ENCODE results near the gene SH3D19. TPM values are rescaled to one million over a fixed set of nuclear protein-coding genes. Genes with fewer than 3 reads are reported as not detected.
"Not testable (repeated sequence)": the region's sequence is repeated elsewhere in the genome, so short reads cannot be mapped to it uniquely, and the experiment has no call there.

SH3D19 gene
- total RNA-seq, 1 donor from 2014 or later = 86.6 TPM

DNA sequence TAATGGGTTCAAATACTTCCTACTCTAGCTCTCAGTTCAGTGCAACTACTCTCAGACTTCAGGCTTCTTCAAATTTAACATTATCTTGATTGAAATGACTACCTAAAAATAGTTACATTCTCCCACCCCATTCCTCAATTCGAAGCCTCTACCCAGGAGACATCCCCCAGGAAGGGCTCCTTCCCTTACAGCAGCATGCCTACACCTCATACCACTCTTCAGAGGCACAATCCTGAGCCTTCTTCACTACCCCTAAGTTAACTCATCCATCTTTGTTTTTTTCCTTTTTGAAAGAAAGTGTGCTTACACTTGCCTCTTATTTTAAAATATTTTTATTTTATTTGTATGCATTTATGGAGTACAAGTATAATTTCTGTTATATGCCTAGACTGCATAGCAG is 65.7 kb downstream of the SH3D19 start:
- Histone ChIP-seq H3K36me3 (no peaks in the 10 kb centered on the region), H3K4me3 (no peak overlapping the region), H3K27ac (no peak overlapping the region), H3K4me1 (no peaks in the 10 kb centered on the region), H3K27me3 (ENCODE audit: low read depth) (no peaks in the 10 kb centered on the region), H3K9me3 (no peaks in the 10 kb centered on the region)
- intact Hi-C loops (cut with DNase I) = no loop called here
- DNase-seq (no peak), ATAC-seq (no peak)
- no peak for TF ChIP-seq CTCF (IDR thresholded peaks at IDR 0.05)

DNA sequence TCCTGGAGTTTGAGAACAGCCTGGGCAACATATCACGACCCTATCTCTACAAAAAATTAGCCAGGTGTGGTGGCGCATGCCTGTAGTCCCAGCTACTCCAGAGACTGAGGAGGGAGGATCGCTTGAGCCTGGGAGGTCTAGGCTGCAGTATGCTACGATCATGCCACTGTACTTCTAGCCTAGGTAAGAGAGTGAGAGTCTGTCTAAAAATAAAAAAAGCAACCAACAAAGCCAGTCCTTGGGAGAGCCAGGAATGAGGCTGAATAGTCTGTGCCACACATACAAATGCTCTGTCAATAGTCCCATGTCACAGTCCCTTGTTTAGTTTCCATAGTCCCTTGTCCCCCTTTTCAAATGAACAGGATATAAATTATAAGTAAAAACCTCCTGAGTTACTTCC is 67.7 kb downstream of the SH3D19 start:
- TF ChIP-seq CTCF (IDR thresholded peaks at IDR 0.05) = no peak
- Histone ChIP-seq H3K4me1 (no peaks in the 10 kb centered on the region), H3K36me3 (no peaks in the 10 kb centered on the region), H3K9me3 (no peaks in the 10 kb centered on the region), H3K27me3 (ENCODE audit: low read depth) (no peaks in the 10 kb centered on the region), H3K4me3 (no peak overlapping the region), H3K27ac (no peak overlapping the region)
- no peak for DNase-seq
- intact Hi-C loops (cut with DNase I) = no loop called here
- no peak for ATAC-seq

DNA sequence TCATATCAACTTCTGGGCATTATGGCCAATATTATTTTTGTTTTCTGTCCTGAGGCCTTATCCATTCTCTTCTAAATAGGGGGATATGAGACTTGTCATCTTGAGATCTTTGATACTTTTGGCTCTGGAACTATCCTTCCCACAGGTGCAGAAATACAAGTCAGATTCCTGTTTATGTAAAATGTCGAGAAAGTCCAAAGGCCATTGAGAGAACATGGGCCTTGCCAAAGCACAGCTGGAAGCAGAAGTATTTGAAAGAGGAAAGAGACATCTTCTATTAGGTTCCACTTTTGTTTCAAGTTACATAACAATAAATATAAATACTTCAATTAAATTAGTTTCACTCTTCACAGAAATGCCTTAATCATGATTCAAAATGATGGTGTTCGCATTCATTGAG is 69.3 kb downstream of the SH3D19 start:
- H3K9me3 ChIP-seq = no peaks in the 10 kb centered on the region
- no peak for TF ChIP-seq CTCF (IDR thresholded peaks at IDR 0.05)
- H3K36me3 ChIP-seq = no peaks in the 10 kb centered on the region
- no peaks in the 10 kb centered on the region for H3K27me3 ChIP-seq (ENCODE audit: low read depth)
- H3K4me3 ChIP-seq = no peak overlapping the region
- no peak overlapping the region for H3K27ac ChIP-seq
- H3K4me1 ChIP-seq = peaks cover 8% of the 10 kb centered on the region
- DNase-seq (no peak), ATAC-seq (no peak)
- intact Hi-C loops (cut with DNase I) = no loop called here

GRCh38 chr4:151255680-151256079 is 69.7 kb downstream of the SH3D19 start:
- H3K9me3 ChIP-seq; H3K36me3 ChIP-seq; H3K4me3 ChIP-seq; intact Hi-C loops (cut with DNase I); H3K27me3 ChIP-seq (ENCODE audit: low read depth); H3K27ac ChIP-seq; ATAC-seq; H3K4me1 ChIP-seq; DNase-seq: not testable (repeated sequence)

DNA sequence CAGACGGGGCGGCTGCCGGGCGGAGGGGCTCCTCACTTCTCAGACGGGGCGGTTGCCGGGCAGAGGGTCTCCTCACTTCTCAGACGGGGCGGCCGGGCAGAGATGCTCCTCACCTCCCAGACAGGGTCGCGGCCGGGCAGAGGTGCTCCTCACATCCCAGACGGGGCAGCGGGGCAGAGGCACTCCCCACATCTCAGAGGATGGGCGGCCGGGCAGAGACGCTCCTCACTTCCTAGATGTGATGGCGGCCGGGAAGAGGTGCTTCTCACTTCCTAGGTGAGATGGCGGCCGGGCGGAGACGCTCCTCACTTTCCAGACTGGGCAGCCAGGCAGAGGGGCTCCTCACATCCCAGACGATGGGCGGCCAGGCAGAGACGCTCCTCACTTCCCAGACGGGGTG is 70.2 kb downstream of the SH3D19 start:
- H3K4me1 ChIP-seq; intact Hi-C loops (cut with DNase I); ATAC-seq; H3K27me3 ChIP-seq (ENCODE audit: low read depth); H3K36me3 ChIP-seq; H3K27ac ChIP-seq; DNase-seq; H3K4me3 ChIP-seq; H3K9me3 ChIP-seq: not testable (repeated sequence)

GRCh38 chr4:151251603-151252304 is 73.7 kb downstream of the SH3D19 start:
- intact Hi-C loops (cut with DNase I) = no loop called here
- Histone ChIP-seq H3K36me3 (no peaks in the 10 kb centered on the region), H3K27ac (no peak overlapping the region), H3K4me1 (peaks cover 8% of the 10 kb centered on the region), H3K4me3 (no peak overlapping the region), H3K9me3 (no peaks in the 10 kb centered on the region), H3K27me3 (ENCODE audit: low read depth) (no peaks in the 10 kb centered on the region)
- TF ChIP-seq CTCF (IDR thresholded peaks at IDR 0.05) = no peak
- ATAC-seq (no peak), DNase-seq (no peak)
